ENCODE measurements around the gene UBC. TPM values are rescaled to one million over a fixed set of nuclear protein-coding genes. Genes with fewer than 3 reads are reported as not detected.

UBC gene
- total and polyA plus RNA-seq, 9 of the 15 experiments (the other 6 are each of a cell fraction or from before 2014, with no cell fraction given), result 533 to 1,153 (median 813) TPM

GRCh38 chr12:124863416-124864325, 50.8 kb downstream of the UBC start, which contains the start of gene SCARB1 (continued):
- TF ChIP-seq MITF (IDR thresholded peaks at IDR 0.05) (no peak), ARID2 (IDR thresholded peaks at IDR 0.05) (peak; percentile 40; the same call in 1 of the 2 replicates), JUN (IDR thresholded peaks at IDR 0.05; ENCODE audit: borderline replicate concordance, low read depth, low read length) (no peak), JUN (CRISPR knock-in tag; IDR thresholded peaks at IDR 0.05; ENCODE audit: borderline replicate concordance) (0 out of 2 replicates have a peak, but pooled peaks have one; percentile 67), SAFB (IDR thresholded peaks at IDR 0.05; ENCODE audit: borderline replicate concordance, low read depth, low read length) (no peak), HSF4 (CRISPR knock-in tag; IDR thresholded peaks at IDR 0.05; ENCODE audit: borderline replicate concordance) (no peak), GTF2A2 (tag; IDR thresholded peaks at IDR 0.05) (no peak), ARID3B (CRISPR knock-in tag; IDR thresholded peaks at IDR 0.05; ENCODE audit: borderline replicate concordance) (0 out of 2 replicates have a peak, but pooled peaks have one; percentile 19), ZNF561 (CRISPR knock-in tag; conservative IDR thresholded peaks at IDR 0.05) (no peak), BRD9 (IDR thresholded peaks at IDR 0.05; ENCODE audit: low read depth, partially characterized antibody) (peak; percentile 92), ELF4 (CRISPR knock-in tag; IDR thresholded peaks at IDR 0.05) (peak; percentile 88; the same call in 1 of the 2 replicates), FOXK1 (CRISPR knock-in tag; IDR thresholded peaks at IDR 0.05; ENCODE audit: borderline replicate concordance) (no peak), PHTF2 (CRISPR knock-in tag; IDR thresholded peaks at IDR 0.05) (no peak), HCFC1 (IDR thresholded peaks at IDR 0.05; ENCODE audit: low read depth, low read length) (no peak), PPARD (CRISPR knock-in tag; IDR thresholded peaks at IDR 0.05) (no peak), CHD2 (IDR thresholded peaks at IDR 0.05; ENCODE audit: low read depth, low read length) (no peak), MYNN (IDR thresholded peaks at IDR 0.05) (no peak), MYNN (CRISPR knock-in tag; IDR thresholded peaks at IDR 0.05) (no peak), ZNF785 (CRISPR knock-in tag; IDR thresholded peaks at IDR 0.05) (no peak), ZNF134 (CRISPR knock-in tag; conservative IDR thresholded peaks at IDR 0.05) (no peak), HEY1 (CRISPR knock-in tag; IDR thresholded peaks at IDR 0.05; ENCODE audit: borderline replicate concordance) (no peak), ZNF431 (CRISPR knock-in tag; IDR thresholded peaks at IDR 0.05) (no peak; the same call in 1 of the 2 replicates), HDAC1 (IDR thresholded peaks at IDR 0.05) (peak in 1 of 2 experiments; percentile 32; a peak in 1 of 4 replicates), GATA2 (CRISPR knock-in tag; IDR thresholded peaks at IDR 0.05) (no peak), MAFG (tag; conservative IDR thresholded peaks at IDR 0.05) (no peak)

Data from K562 (cell line).